Dermis microvascular lymphatic vessel endothelial cell (primary cell): ENCODE results near the gene SMPD3. TPM values are rescaled to one million over a fixed set of nuclear protein-coding genes. Genes with fewer than 3 reads are reported as not detected.

ENCODE experiments used
- DNase-seq, 2 donors: peaks; one replicate each; pipeline versions ENCODE4 v3.0.0 to v3.0.0-alpha.2; 2010; ENCODE audit warnings: low read depth in 2 of 2
- total RNA-seq: library from RNA; depleted of rRNA; stranded (reverse); fragments of >200 nt; gene quantifications from 2 replicates; pipeline ENCODE4 v1.2.1, GENCODE V29; 2014

The SMPD3 gene
- total RNA-seq, 1 donor from 2014 or later, result under 0.01 TPM

DNA sequence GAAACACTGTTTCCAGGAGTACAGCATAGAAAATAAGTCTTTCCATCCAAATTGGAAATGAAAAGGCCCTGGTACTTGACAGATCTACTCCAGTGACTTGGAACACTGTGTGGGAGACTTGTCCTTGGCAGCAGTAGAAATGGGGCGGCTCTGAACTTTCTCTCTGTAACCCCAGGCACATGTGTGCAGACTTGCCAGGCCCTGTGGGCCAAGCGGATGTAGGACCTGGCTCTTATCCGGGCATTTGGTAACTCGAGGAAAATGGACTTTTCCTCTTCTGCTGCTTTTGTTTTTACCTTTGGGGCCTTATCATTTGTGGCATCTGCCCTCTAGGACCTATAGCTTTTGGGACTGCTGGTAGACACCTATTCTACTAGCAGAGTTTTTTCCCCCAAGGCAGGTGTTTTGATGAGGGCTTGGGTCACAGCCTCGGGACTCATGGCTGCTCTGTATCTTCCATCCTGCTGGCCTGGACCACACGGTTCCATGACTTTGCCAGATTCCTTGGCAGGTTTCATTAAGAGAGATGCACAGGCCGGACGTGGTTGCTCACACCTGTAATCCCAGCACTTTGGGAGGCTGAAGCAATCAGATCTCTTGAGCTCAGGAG, 43.5 kb downstream of the SMPD3 start:
- DNase-seq, result no peak

DNA sequence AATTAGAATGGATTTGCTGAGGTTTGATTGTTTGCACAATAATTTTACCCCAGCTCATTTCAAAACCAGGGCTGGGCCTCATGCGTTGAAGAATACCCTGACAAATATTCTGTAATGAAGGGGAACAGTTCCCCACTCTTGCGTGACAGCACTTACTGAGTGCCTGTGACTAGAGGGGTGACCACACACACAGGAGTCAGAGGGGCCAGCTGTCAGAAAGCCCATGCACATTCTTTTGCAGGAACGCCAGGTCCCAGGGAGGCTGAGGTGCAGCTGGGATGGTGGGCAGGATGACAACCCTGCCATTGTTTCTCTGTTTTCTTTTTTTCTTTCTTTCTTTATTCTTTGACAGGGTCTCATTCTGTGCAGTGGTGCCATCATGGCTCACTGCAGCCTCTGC, 44.6 kb downstream of the SMPD3 start:
- DNase-seq, result no peak

DNA sequence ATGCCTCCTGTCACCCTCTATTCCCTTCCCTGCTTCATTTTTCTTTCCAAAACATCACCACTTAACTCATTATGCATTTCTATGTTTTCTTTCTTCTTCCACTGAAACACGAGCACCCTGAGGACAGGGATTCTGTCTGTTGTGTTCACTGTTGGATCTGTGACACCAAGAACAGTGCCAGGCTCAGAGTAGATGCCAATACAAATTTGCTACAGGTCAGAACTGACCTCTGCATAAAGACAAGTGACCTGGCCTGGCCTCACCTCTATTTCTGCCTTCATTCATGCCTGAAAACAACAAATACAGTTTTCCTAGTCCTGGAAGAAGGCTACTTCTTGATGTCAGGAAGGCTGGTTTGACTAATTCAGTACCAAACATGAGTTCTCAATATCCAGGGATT, 45.1 kb downstream of the SMPD3 start:
- no peak for DNase-seq

DNA sequence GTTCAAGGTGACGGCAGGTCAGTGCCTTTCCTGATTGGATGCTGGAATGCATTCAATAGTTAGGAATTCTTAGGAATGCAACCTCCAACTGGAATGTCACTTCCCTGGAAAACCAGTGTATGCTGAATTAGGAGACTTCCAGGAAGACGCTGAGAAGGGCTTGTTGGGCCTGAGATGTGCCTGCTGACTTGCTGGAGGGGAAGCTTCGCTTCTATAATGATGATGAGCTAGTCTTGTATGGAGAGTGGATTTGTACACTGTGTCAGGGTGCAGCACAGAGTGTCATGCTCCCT, 45.6 kb downstream of the SMPD3 start:
- DNase-seq, result no peak

- no peak for DNase-seq
These were observed 46.2 kb downstream of the SMPD3 start for GRCh38 chr16:68401871-68402747.

DNA sequence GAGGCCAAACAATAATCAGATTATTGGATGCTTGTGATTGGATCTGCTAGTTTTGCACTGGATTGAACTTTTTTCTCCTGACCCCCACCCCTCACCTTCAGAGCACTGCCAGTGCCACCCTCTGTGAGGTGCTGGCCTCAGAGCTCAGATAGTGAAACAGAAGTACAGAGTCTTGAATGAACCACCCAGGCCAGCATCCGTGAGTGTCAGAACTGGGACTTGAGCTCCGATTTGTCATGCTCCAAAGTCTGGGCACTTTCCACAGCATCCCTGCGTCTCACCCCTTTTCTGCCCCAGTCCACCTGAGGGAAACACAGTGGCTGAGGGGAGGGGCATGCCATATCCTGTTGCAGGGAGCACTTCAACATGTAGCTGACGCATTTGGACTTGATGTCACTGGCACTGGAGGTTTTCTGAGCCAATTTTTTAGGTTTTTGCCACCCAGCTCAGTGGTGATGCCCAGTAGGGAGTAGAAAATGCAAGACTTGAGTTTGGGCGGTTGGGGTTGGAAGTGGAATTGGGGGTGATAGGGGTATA, 47.3 kb downstream of the SMPD3 start:
- DNase-seq, result no peak

- no peak for DNase-seq
These were observed 48.0 kb downstream of the SMPD3 start for GRCh38 chr16:68400083-68400923.

- no peak for DNase-seq
These were observed 48.9 kb downstream of the SMPD3 start for GRCh38 chr16:68399456-68399855.

DNA sequence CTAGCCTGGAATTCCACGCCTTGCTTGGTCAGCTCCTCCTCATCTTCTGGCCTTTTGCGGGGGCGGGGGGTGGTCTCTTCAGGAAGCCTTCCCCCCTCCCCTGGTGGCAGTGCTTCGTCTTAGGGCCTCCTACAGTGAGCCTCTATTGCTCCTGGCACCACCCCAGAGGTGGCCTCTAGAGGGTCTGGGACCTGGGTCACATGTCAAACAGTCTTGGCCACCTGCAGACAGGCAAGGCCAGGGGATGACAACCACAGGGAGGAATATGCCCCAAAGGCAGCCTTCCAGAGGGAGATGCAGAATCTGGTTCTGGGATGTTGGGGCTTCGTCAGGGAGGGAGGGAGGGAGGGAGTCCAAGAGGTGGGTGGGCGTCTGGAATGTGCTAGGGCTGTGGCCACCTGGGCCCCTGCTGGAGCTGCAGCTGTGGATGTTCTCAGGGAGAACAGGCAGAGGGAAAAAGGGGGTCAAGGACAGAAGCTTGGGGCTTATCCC, 50.6 kb downstream of the SMPD3 start:
- no peak for DNase-seq

GRCh38 chr16:68396481-68396880, 51.8 kb downstream of the SMPD3 start:
- peak; percentile 49 to 69 for DNase-seq

- DNase-seq, result no peak
These were observed 52.5 kb downstream of the SMPD3 start for GRCh38 chr16:68395815-68396214.

DNA sequence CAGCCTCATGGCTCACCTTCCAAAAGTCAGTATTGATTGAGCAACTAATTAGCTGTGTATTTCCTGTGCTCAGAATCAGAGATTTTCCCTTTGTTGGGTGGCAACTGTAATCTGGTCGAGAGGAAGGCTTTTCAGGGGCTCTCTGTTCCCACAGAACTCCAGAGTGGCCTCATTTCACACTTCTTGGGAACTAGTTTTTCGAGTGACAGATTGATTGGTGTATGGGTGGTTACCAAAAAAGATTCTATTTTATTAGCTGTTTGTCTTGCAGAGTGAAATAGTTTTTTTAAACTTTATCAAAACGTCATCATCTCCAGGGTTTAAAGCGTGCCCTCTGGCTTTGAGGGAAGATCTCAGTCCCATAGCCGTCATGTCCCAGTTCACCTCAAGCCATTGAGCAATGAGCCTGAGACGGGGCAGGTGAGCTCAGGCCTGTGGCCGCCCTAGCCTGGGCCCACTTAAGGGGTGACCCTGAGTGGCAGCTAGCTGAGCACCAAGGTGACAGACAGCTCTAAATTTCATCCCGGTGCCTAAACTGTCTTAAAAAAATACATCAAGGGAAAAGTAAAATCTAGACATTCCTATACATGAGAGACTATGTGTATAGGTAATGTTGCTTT, 53.0 kb downstream of the SMPD3 start:
- no peak for DNase-seq

- no peak for DNase-seq
These were observed 55.0 kb downstream of the SMPD3 start for GRCh38 chr16:68393333-68393732.

DNA sequence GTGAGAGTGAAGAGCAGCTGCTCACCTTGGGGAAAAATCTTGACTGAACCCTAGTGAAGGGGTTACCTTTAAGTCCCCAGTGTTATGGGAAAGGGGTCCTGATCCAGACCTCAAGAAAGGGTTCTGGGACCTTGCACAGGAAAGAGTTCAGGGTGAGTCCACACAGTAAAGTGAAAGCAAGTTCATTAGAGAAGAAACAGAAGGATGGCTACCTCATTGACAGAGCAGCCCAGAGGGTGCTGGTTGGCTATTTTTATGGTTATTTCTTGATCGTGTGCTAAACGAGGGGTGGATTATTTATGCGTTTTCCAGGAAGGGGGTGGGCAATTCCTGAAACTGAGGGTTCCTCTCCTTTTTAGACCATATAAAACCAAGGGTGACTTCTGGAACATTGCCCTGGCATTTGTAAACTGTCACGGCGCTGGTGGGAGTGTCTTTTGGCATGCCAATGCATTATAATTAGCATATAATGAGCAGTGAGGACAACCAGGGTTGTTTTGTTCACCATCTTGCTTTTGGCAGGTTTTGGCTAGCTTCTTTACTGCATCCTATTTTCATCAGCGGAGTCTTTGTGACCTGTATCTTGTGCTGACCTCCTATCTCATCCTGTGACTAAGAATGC, 58.4 kb downstream of the SMPD3 start:
- DNase-seq, result no peak

- no peak for DNase-seq
These were observed 59.3 kb downstream of the SMPD3 start for GRCh38 chr16:68389006-68389405.

DNA sequence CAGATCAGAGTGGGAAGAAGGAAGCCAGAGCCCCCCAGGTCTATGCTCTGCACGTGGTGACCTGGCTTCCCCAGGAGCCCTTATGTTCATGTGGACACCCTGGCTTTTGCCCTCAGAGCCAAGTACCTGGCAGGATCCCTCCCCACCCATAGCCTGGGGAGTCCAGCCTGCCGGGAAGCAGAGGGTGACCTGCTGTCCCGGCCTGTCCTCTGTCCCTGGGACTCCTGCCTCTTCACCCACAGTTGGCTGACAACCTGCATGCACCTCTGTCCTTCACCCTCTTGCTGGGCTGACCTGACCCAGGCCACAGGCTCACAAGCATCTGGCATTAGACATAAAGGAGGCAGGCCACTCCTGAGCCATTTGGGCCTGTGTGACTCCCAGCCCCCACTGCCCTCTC, 60.2 kb downstream of the SMPD3 start:
- no peak for DNase-seq

- no peak for DNase-seq
These were observed 61.0 kb downstream of the SMPD3 start for GRCh38 chr16:68387301-68387700.

DNA sequence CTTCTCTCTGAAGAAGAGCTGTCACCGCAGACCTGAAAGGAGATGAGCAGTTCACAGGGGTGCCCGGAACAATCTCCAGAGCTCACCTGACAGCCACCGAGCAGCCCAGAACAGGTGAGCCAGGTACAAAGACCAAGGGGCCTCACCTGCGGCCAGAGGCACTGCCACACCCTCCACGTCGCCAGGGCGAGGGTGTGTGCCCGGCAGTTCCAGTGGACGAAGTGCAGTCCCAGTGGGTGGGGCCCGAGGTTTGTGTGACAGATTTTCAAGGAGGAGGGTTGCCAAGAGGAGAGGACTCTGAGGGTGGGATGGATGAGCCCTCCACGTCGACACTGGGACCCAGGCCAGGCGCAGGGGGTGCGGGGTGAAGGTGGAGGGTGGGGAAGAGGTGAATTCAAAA, 61.7 kb downstream of the SMPD3 start:
- no peak for DNase-seq

DNA sequence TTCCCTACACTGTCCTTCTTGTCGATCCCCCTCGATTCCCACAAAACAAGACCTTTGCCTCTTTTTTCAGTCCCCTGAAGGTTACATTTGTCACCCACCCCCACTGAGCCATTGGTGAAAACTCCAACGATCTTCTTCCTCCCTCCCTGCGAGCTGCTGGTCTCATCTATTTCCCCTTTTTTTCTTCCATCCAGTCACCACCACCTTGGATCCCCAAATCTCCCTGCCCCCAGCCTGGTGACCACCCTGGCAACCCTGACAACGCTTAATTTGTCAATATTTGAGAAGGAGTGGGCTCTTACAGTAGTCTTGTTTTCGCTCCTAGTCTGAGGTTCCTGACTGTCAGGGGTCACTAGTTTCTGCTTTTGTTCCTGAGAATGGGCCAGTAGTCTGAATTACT, 62.9 kb downstream of the SMPD3 start:
- DNase-seq, result no peak

DNA sequence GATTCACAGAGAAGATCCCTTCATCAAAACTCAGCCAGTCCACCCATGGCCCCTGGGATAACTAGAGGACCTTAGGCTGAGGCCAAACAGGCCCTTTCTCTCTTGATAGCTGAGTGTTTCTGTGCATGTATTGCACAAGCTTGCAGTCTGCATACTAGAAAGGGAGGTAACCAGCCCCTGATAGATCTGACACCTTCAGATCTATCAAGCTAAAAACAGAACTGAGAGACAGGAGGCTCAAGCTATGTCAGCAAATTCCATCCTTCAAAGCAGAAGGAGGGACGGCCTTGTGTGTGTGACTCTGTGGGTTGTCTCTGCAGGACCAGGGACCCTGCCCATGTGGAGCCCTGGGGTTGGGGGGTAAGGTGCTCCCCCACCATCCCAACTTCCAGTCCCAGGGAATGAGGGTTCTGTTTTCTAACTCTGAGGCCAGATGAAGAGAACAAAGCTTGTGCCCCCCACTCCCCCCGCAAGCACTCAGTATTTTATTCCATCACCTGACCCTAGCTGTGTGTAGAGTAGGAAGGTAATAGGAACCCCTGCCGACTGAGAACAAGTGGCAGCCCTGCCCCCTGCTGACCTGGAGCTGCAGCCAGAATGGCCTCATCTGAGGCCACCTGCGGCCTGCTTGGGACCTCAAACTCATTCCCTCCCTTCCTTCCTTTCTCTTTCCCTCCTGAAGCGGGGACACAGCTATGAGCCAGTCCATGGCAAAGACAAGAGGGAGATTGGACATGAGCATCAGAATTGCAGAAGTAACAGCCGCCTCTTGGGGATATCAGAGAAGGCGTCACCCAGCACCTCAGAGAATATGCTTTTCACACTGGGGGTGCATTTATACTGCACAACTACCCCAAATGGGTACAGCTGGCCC, 63.8 kb downstream of the SMPD3 start:
- DNase-seq, result peak in 1 of 2 donors; percentile 21
